HEK293 (cell line): ENCODE data around the gene SDHAF4.

Experiments used
- CTCF ChIA-PET: fragments of 350-600 bp; formaldehyde crosslinking; extraction: SDS; loops from one replicate; lab custom pipeline; 2021; ENCODE audit warnings: antibody characterized with exemption; lab: Yijun Ruan, JAX
- POLR2A ChIA-PET: fragments of 300-600 bp; formaldehyde crosslinking; extraction: SDS; loops from one replicate; lab custom pipeline; 2020; ENCODE audit warnings: antibody characterized with exemption, inconsistent platforms; lab: Yijun Ruan, JAX
- H3K27ac ChIP-seq: fragments of 200-500 bp; sonication (Bioruptor generic); 2 replicates; pipeline ENCODE4 v1.5.1; 2014; ENCODE audit warnings: low read depth, low read length, control low read depth, inconsistent platforms; ENCODE audit errors: extremely low read depth
- H3K36me3 ChIP-seq, 2 experiments: fragments of 200-500 bp in 1 of 2; sonication (Bioruptor generic) in 1 of 2; 1 replicate in 1 of 2; 2 replicates in 1 of 2; pipeline ENCODE4 v1.5.1; 2014 to 2017; ENCODE audit warnings: inconsistent platforms in 2 of 2, low read length in 2 of 2; ENCODE audit not compliant: control insufficient read depth in 2 of 2, insufficient read depth in 1 of 2
- H3K4me1 ChIP-seq: fragments of 200-500 bp; sonication (Bioruptor generic); 2 replicates; pipeline ENCODE4 v1.5.1; 2014; ENCODE audit warnings: mild to moderate bottlenecking, low read length, inconsistent platforms; ENCODE audit not compliant: control insufficient read depth, insufficient read depth
- H3K4me3 ChIP-seq: 2 replicates; pipeline ENCODE4 v1.5.1; 2011; ENCODE audit warnings: low read depth, mild to moderate bottlenecking, control low read depth, low read length, moderate library complexity
- H3K9me3 ChIP-seq: fragments of 200-500 bp; sonication (Bioruptor generic); 2 replicates; pipeline ENCODE4 v1.5.1; 2014; ENCODE audit warnings: low read depth, low read length, inconsistent platforms; ENCODE audit not compliant: control insufficient read depth, insufficient read depth
- HIC1 ChIP-seq: fragments of 450-650 bp; formaldehyde crosslinking; IDR thresholded peaks from 2 replicates; pipeline ENCODE4 v1.5.1; 2016; ENCODE audit warnings: missing biosample characterization, missing genetic modification characterization
- HOXA7 ChIP-seq: sonication (generic); formaldehyde crosslinking; IDR thresholded peaks from 2 replicates; pipeline ENCODE4 v1.8.1; 2022; ENCODE audit warnings: missing genetic modification reagents, borderline replicate concordance
- KLF1 ChIP-seq: fragments of 450-650 bp; formaldehyde crosslinking; IDR thresholded peaks from 2 replicates; pipeline ENCODE4 v1.5.1; 2016; ENCODE audit warnings: missing biosample characterization, missing genetic modification characterization
- KLF9 ChIP-seq: fragments of 450-650 bp; formaldehyde crosslinking; IDR thresholded peaks from 2 replicates; pipeline ENCODE4 v1.5.1; 2016; ENCODE audit warnings: missing biosample characterization, missing genetic modification characterization, low read depth
- PATZ1 ChIP-seq: fragments of 450-650 bp; formaldehyde crosslinking; IDR thresholded peaks from 2 replicates; pipeline ENCODE4 v1.5.1; 2016; ENCODE audit warnings: missing biosample characterization, missing genetic modification characterization
- TRIM28 ChIP-seq: IDR thresholded peaks from 2 replicates; pipeline ENCODE4 v1.6.1; 2011; ENCODE audit warnings: low read length, control low read depth, borderline replicate concordance
- ZBTB20 ChIP-seq: fragments of 450-650 bp; formaldehyde crosslinking; IDR thresholded peaks from 2 replicates; pipeline ENCODE4 v1.5.1; 2016; ENCODE audit warnings: missing biosample characterization, missing genetic modification characterization
- ZNF112 ChIP-seq: fragments of 450-650 bp; formaldehyde crosslinking; IDR thresholded peaks from 2 replicates; pipeline ENCODE4 v1.5.0; 2017; ENCODE audit warnings: missing biosample characterization, missing genetic modification characterization
- ZNF18 ChIP-seq: fragments of 450-650 bp; formaldehyde crosslinking; IDR thresholded peaks from 2 replicates; pipeline ENCODE4 v1.5.1; 2016; ENCODE audit warnings: missing biosample characterization, missing genetic modification characterization
- ZNF202 ChIP-seq: fragments of 450-650 bp; formaldehyde crosslinking; IDR thresholded peaks from 2 replicates; pipeline ENCODE4 v1.5.1; 2016; ENCODE audit warnings: missing biosample characterization, missing genetic modification characterization, borderline replicate concordance
- ZNF223 ChIP-seq: fragments of 450-650 bp; formaldehyde crosslinking; IDR thresholded peaks from 2 replicates; pipeline ENCODE4 v1.5.1; 2016; ENCODE audit warnings: missing biosample characterization, missing genetic modification characterization
- ZNF248 ChIP-seq: fragments of 450-650 bp; formaldehyde crosslinking; IDR thresholded peaks from 2 replicates; pipeline ENCODE4 v1.5.1; 2017; ENCODE audit warnings: missing biosample characterization, missing genetic modification characterization
- ZNF266 ChIP-seq: fragments of 450-650 bp; formaldehyde crosslinking; IDR thresholded peaks from 2 replicates; pipeline ENCODE4 v1.5.1; 2016; ENCODE audit warnings: missing biosample characterization, missing genetic modification characterization, low read depth
- ZNF354C ChIP-seq: fragments of 450-650 bp; formaldehyde crosslinking; IDR thresholded peaks from 2 replicates; pipeline ENCODE4 v1.5.1; 2016; ENCODE audit warnings: missing biosample characterization, missing genetic modification characterization, low read depth, borderline replicate concordance
- ZNF426 ChIP-seq: fragments of 450-650 bp; formaldehyde crosslinking; IDR thresholded peaks from 2 replicates; pipeline ENCODE4 v1.5.1; 2017; ENCODE audit warnings: missing biosample characterization, missing genetic modification characterization, mild to moderate bottlenecking, inconsistent platforms, moderate library complexity
- ZNF529 ChIP-seq: fragments of 450-650 bp; formaldehyde crosslinking; IDR thresholded peaks from 2 replicates; pipeline ENCODE4 v1.5.1; 2017; ENCODE audit warnings: missing genetic modification characterization, missing biosample characterization; ENCODE audit not compliant: insufficient replicate concordance
- ZNF585B ChIP-seq: fragments of 450-650 bp; formaldehyde crosslinking; IDR thresholded peaks from 2 replicates; pipeline ENCODE4 v1.5.1; 2016; ENCODE audit warnings: missing biosample characterization, missing genetic modification characterization
- ZNF791 ChIP-seq: fragments of 450-650 bp; formaldehyde crosslinking; IDR thresholded peaks from 2 replicates; pipeline ENCODE4 v1.5.1; 2016; ENCODE audit warnings: missing biosample characterization, missing genetic modification characterization
- TF ChIP-seq, protein P1 (sequence below): fragments of 450-650 bp; formaldehyde crosslinking; IDR thresholded peaks from 2 replicates; pipeline ENCODE4 v1.5.1; 2017; ENCODE audit warnings: missing biosample characterization, missing genetic modification characterization

Gene SDHAF4

GRCh38 chr6:70590400-70590799 is 23.7 kb downstream of the SDHAF4 start (continued):
- TF ChIP-seq ZNF791 (tag by site-specific recombination) (no peak), ZBTB20 (tag by site-specific recombination) (no peak), TRIM28 (no peak), ZNF354C (no peak), ZNF223 (tag by site-specific recombination) (no peak), ZNF202 (no peak), PATZ1 (tag by site-specific recombination) (no peak), HOXA7 (CRISPR knock-in tag) (no peak), ZNF266 (tag by site-specific recombination) (no peak), ZNF529 (tag by site-specific recombination) (no peak), KLF1 (tag by site-specific recombination) (no peak)
- TF ChIP-seq, protein P1, sequence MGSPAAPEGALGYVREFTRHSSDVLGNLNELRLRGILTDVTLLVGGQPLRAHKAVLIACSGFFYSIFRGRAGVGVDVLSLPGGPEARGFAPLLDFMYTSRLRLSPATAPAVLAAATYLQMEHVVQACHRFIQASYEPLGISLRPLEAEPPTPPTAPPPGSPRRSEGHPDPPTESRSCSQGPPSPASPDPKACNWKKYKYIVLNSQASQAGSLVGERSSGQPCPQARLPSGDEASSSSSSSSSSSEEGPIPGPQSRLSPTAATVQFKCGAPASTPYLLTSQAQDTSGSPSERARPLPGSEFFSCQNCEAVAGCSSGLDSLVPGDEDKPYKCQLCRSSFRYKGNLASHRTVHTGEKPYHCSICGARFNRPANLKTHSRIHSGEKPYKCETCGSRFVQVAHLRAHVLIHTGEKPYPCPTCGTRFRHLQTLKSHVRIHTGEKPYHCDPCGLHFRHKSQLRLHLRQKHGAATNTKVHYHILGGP (tag by site-specific recombination): no peak

DNA sequence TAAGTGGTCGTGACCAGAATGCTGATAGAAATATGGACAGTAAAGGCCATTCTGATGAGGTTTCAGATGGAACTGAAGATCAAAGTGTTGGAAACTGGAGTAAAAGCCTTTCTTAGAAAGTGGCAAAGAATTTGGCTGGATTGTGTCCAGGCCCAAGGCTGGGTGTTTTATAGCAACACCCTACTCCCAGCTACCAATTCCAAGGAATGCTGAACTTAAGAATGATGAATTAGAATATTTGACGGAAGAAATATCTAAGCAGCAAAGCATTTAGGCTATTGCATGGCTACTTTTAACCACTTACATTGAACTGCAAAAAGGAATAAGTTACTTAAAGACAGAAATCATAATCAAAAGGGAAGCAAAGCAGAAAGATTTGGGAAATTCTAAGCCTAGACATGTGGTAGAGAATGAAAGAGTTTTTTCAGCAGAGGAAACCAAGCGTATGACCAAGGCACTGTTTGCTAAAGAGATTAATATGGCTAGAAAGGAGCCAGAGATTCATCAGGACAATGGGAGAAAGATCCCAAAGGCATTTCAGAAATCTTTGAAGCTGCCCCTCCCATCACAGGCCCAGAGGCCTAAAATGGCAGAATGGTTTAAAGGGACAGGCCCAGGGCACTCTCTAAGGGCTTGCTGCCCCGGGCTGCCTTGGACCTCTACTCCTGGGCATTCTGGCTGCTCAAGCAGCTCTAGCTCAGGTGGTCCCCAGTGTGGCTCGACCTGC is 25.8 kb downstream of the SDHAF4 start:
- Histone ChIP-seq H3K4me1 (no peaks in the 10 kb centered on the region), H3K4me3 (no peak overlapping the region), H3K36me3 (peaks cover 0 to 8% of the 10 kb centered on the region in 2 experiments; a peak in 2 of 3 replicates), H3K27ac (no peak overlapping the region), H3K9me3 (no peaks in the 10 kb centered on the region)
- TF ChIP-seq KLF9: no peak
- TF ChIP-seq ZNF585B (tag by site-specific recombination): peak; percentile 76
- POLR2A ChIA-PET: no interaction called here
- CTCF ChIA-PET: interaction anchor here (0.6 to 1.0 kb wide), 4 partner anchors 8 to 368 kb away, joined by 3 read pairs; no protein-coding TSS in a partner anchor

DNA sequence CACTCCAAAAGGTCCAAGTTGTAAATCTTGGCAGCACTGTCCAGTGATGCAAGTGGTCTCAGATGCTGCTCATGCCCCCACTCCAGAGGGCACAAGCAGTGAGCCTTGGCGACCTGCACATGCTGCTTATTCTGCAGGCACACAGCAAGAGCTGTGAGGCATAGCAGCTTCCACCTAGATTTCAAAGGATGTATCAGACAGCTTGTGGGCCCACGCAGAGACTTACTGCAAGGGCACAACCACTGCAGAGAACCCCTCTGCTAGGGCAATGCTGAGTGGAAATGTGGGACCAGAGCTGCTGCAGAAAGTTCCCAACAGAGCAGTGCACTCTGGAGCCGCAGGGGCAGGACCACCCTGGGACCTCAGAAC is 26.4 kb downstream of the SDHAF4 start:
- H3K4me3 ChIP-seq: no peak overlapping the region
- no peak overlapping the region for H3K27ac ChIP-seq
- POLR2A ChIA-PET: no interaction called here
- H3K36me3 ChIP-seq: peaks cover 0 to 5% of the 10 kb centered on the region in 2 experiments; a peak in 2 of 3 replicates
- CTCF ChIA-PET: interaction anchor here (0.6 kb wide), 2 partner anchors 72 to 222 kb away, joined by 3 read pairs; no protein-coding TSS in a partner anchor
- H3K4me1 ChIP-seq: no peaks in the 10 kb centered on the region
- no peaks in the 10 kb centered on the region for H3K9me3 ChIP-seq
- TF ChIP-seq ZNF426 (tag by site-specific recombination): no peak
- TF ChIP-seq ZNF18 (tag by site-specific recombination): no peak
- TF ChIP-seq ZNF248: no peak
- no peak for TF ChIP-seq ZNF112 (tag by site-specific recombination)
- TF ChIP-seq ZNF266 (tag by site-specific recombination): no peak
- TF ChIP-seq HIC1 (tag by site-specific recombination): no peak
